Effector CD8-positive, alpha-beta T cell (primary cell): ENCODE measurements around the gene CARD11.
"Not testable (repeated sequence)": the region's sequence is repeated elsewhere in the genome, so short reads cannot be mapped to it uniquely, and the experiment has no call there.

Source experiments
- DNase-seq: peaks from one replicate; lab custom pipeline; 2025; lab: John Stamatoyannopoulos, UW

Gene CARD11

GRCh38 chr7:2924866-2925840, 118.5 kb downstream of the CARD11 start:
- DNase-seq: no peak

DNA sequence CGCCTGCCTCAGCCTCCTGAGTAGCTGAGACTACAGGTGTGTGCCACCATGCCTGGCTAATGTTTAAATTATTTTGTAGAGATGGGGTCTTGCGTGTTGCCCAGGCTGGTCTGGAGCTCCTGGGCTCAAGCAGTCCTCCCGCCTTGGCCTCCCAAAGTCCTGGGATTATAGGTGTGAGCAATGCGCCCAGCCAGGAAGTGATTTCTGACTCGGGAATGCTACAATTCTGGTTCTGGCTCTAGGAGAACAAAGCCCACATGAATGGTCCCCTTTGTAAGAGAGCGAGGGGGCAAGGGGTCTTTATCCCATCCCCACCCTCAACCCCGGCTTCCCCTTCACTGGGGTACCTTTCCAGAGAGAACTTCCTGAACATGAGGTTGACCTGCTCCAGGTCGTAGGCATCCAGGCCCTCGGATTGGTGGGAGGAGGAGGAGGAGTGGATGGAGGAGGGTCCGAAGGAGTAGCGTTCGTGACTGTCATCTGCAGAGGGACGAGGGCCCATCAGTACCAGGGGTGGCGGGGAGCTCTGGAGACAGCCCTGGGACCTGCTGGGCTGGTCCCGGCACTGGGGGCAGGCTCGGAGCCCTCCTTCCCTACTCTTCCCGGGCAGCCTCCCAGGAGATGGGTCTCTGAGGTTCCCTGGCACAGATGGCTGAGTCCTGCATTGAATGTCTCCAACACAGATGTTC, 119.6 kb downstream of the CARD11 start:
- no peak for DNase-seq

DNA sequence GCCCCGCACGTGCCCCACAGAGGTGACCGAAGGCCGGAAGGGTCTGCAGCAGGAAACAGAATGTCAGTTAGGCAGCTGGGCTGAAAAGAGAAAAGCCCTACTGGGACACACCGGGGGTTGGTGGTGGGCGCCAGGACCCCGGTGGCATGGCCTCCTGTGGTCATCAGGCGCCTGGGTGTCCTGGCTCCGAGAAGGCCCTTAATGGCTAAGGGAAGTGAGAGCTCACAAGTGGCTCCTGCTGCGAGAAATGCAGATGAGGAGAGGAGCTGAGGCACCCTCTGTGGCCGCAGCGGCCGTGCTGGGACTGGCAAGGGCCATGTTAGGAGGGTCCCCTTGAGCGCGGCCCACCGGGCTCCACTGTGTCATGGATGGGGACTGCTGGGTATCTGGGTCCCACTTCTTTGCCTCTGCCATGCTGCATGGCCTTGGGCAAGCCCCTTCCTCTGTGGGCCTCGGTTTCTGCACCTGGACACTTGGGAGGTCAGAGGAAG, 120.3 kb downstream of the CARD11 start:
- DNase-seq: no peak

- no peak for DNase-seq
These were observed 120.8 kb downstream of the CARD11 start for GRCh38 chr7:2922866-2923265.

DNA sequence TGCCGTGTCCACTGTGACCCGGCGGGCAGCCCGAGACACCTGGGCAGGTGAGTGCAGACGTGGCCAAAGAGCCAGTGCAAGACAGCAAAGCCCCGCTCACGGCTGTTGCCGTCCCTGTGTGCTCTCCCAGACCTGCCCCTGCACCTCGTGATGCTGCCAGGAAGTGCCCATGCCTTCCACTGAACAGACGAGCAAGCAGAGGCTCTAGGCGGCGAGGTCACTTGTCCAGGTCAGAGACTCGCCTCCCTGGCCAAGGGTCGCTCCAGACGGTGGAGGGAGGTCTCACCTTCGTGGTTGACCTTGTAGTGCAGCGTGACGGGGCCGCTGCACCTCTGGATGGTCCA, 121.3 kb downstream of the CARD11 start:
- DNase-seq: no peak

GRCh38 chr7:2921653-2922347, 121.9 kb downstream of the CARD11 start:
- DNase-seq: no peak

- no peak for DNase-seq
These were observed 122.6 kb downstream of the CARD11 start for GRCh38 chr7:2920956-2921652.

DNA sequence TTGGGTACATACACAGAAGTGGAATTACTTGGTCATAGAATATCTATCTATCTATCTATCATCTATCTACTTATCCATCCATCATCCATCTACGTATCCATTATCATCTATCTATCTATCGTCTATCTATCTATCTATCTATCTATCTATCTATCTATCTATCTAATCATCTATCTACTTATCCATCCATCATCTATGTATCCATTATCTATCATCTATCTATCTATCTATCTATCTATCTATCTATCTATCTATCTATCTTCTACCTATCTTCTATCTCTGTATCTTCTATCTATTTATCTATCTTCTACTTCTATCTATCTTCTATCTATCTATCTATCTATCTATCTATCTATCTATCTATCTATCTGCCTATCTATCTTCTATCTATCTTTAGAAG, 123.2 kb downstream of the CARD11 start:
- not testable (repeated sequence) for DNase-seq

DNA sequence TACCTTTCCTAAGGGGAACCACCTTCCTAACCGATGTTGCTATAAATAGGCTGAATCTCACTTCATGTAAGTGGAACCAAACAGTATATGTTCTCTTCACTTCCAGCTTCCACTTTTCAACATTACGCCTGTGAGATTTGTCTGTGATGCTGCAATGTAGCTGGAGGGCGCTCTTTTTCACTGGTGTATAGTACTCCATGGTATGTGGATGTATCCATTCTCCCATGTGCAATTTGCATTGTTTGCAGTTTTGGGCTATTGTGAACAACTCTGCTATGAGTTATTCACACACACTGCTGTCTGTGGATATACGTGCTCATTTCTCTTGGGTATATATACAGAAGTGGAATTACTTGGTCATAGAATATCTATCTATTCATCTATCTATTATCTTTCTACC, 123.6 kb downstream of the CARD11 start:
- DNase-seq: no peak

DNA sequence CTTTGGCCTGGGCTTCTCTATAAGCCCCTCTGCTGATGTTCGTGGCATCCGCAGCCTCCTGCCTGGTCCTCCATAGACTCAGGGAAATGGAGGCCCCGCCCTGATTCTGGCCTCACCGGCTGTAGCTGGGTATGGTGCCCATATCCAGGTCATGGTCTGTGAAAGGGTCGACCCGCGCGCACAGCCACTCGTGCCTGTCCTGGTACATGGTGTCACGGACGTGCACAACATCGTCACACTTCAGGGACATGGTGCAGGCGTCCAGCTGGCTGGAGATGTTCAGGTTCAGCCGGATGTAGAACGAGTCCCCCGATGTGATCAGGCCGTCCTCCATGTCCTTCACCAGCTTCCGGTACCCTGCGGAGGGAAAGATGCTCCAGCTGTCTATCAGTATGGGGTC, 124.4 kb downstream of the CARD11 start:
- DNase-seq: no peak

DNA sequence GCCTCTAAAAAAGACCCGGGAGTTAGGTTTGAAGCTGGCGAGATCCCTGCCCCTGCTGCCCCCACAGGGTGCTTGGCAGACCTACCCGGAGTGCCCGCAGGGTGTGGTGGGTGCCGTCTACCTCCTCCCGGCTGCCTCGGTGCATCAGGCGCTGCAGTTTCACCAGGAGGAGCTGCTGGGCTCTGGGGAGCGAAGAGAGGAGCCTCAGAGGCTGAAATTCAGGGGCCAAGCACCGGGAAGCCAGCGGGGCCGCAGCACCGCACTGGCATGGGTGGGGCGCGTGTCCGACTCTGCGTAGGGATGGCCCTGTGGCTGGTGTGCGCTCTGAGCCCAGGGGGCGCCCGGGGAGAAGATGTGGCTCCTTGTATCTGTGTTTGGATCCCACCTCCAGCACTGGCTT, 125.3 kb downstream of the CARD11 start:
- no peak for DNase-seq

DNA sequence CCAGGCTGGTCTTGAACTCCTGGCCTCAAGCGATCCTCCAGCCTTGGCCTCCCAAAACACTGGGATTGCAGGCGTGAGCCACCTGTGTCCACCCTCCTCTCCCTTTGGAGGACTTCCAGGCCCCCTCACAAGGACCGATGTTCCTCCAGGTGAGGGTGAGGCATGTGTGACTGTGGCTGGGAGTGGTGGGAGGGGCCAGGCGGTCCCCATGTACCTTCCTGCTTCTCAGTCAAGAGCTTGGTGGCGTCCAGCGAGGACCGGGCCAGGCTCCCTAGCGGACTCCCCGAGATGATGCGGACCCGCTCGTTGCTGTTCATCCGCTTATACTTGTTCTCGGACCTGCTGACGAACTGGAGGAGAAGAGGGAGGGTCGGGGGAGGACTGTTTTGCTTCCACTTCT, 128.6 kb downstream of the CARD11 start:
- no peak for DNase-seq

GRCh38 chr7:2913760-2914387, 129.8 kb downstream of the CARD11 start:
- DNase-seq: no peak

DNA sequence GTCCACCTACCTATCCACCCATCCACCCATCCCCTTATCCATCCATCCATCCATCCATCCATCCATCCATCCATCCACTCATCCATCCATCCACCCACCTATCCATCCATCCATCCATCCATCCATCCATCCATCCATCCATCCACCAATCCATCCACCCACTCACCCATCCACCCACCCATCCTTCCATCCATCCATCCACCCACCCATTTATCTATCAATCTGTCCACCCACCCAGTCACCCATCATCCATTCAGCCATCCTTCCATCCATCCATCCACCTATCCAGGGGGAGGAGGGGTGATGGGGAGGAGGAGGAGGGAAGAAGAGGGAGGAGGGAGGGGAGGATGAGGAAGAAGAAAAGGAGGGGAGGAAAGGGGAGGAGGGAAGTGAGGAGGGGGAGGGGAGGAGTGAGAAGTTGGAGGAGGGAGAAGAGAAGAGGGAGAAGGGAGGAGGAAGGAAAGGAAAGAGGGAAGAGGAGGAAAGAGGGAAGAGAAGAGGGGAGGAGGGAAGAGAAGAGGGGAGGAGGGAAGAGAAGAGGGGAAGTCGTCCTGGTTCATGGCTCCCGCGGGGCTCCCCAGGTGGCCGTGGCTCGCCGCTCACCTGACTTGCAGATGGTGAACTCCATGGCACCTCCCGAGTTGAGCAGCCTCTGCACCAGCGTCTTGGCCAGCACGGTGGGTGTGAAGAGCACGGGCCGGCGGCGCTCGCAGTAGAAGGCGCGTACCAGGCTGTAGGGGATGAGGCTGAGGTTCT, 130.8 kb downstream of the CARD11 start:
- no peak for DNase-seq

DNA sequence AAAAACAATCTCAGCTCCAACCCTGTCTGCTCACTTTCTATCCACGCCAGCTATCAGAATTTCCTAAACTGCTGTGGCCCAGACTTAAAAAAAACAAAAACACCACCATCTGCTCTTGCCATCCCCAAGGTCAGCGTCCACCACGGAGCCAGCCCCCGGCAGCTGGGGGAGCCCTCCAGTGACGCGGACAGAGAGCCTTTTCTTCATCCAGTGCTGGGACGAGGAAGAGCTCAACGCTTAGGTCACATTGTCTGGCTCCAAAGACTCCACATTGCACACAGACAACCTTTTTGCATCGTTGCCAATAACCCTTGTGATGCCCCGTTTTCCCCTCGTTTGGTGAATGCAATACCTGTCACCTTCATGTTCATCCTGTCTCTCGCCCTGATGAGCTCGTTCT, 132.2 kb downstream of the CARD11 start:
- no peak for DNase-seq

GRCh38 chr7:2909471-2910039, 134.1 kb downstream of the CARD11 start:
- DNase-seq: no peak

DNA sequence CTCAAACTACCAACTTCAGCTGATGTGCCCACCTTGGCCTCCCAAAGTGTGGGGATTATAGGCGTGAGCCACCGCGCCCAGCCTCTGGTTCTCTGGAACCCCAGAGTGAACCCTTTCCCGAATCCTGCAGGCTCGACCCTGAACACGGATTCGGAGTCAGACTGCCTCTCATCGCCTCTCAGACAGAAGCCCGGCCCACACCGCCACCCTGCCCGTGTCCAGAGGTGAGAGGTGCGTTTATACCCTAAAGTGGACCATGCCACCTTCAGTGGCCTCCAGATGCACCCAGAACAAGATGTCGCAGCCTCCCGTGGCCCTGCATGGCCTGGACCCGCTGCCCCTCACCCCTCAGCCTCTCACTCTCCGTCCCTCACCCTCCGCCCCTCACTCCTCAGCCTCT, 134.6 kb downstream of the CARD11 start:
- DNase-seq: no peak

GRCh38 chr7:2908103-2908683, 135.5 kb downstream of the CARD11 start:
- no peak for DNase-seq

- no peak for DNase-seq
These were observed 137.3 kb downstream of the CARD11 start for GRCh38 chr7:2906197-2906931.
